DMS153 treated with DMSO at 0.1 percent for 48 hours (cell line): Measurements from ENCODE around the gene ABHD16A.

Experiments used
- DNase-seq: peaks from one replicate; lab custom pipeline; 2025; ENCODE audit not compliant: unreplicated experiment; lab: John Stamatoyannopoulos, UW

The ABHD16A gene

DNA sequence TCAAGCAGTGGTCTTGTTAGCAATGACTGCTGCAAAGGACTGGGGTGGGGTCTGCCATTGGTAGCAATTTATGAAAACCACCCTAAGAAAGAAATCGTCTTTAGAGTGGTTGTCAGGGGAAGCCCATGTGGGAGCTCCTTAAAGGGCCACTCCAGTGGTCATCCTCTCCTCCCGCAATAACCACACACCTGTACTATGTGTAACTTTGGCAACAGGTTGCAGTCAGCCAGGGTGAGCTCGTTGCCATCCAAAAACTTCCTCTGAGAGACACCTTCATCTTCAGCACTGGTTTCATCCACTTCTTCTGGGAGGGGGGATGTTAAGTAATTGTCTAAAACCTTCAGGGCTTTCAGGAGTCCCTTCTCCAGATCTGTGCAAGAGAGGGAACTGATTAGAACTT, 28.9 kb upstream of the ABHD16A start:
- no peak for DNase-seq

GRCh38 chr6:31730631-31731086, 27.5 kb upstream of the ABHD16A start:
- DNase-seq = no peak

DNA sequence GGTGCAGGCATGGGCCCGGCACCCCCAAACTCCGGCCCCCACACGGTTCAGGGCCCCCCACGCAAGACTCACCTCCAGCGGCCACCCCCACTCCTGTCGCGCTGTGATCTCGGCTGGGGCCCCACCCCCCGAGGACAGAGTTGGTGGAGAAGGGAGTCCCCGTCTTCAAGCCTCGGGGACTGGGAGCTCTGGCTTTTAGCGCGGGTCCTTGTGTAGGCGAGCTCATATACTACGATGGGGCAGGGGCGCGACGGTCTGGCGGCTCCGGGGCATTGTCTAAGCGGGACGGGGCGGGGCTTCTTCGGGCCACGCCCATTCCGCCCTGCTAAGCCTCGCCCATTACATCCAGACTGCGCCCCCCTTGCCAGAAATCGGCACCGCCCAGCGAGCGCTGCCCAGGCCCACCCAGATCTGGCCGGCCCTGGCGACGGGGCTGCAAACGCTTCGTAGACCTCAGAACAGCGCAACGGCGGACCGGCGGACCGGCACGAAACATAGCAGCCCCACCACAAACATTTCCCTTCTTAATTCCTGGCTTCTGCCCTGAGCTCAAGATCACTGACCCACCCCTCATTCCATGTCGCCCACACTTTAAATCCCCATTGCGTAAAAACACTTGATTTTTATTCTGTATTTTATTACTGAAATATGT, 27.0 kb upstream of the ABHD16A start:
- peak; percentile 75 for DNase-seq

GRCh38 chr6:31729515-31729978, 26.4 kb upstream of the ABHD16A start:
- DNase-seq = peak; percentile 77

DNA sequence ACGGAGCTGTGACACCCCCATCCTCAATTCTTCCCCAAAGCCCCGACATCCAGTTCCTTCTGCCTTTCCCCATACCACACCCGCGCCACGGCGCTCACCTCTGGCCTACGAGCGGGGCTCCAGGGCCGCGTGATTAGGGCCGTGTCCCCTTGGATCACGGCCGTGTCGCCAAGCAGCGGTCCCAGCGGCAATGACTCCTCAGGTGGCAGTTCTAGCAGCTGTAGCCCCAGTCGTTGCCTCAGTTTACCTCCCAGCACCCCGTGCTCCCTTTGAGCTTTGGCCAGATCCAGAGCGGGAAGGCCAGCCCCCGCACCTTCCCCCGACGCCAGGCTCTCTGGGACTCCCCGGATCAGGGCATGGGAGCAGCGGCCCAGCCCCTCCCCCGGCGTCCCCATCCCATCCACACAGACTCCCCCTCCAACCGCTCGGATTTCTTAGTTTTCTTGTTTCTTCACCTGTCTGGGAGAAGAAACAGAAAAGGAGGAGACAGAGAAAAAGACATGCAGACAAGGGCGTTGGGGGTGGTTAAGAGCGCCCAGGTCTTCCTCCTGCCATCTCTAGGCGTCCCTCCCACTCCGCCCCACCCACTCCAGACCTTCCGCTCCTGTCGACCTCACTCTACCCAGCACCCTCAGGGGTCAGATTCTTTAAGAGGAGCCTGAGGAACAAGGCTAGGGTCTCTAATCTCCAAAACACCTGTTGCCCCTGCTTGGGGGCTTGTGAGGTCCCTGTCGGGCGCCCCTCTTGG, 25.8 kb upstream of the ABHD16A start, which contains the start of gene DDAH2:
TSS of gene DDAH2 (minus strand) at position 533 of the 748 bp plus-strand sequence. CDS start at position 395, 138 bp downstream.
- no peak for DNase-seq

DNA sequence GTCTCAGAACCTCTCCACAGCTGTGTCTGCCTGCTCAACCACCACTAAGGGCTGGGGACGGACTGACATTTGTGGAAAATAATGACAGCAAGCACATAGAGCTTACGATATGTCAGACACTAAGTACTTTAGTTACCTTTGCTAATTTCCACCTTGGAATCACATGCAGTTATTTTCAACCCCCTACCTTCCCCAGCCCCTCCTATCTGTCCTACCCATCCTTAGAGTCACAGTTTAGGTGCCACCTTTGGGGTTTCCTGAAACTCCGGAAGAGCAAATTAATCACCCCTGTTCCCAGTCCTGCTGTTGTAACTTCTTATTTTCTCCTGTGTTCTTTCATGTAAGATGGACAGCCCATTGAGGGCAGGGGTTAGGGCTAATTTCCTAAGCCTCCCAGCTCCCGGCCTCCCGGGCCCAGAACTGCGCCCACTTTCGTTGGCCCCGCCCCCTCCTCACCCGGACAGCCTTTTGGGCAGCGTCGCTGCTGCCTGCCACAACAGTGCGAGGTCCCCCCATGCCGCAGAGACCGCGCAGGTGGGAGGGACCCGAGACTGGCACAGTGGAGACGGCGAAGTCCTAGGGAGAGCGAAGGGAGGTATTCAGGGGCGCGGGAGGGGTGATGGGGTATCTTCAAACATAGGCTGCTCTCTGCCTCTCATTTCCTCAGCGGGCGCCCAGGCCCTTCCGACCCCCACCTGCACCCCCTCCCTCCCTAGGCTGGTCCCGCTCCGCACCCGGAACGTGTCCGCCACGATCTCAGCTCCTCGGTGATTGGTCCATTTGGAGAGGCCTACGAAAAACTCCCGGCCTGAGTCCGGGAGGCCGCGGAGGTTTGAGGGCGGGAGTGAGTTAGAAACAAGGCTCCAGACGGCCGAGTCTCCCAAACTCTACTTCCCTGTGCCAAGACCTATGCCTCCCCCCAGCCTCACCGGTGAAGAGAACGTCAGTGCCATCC, 24.9 kb upstream of the ABHD16A start:
- DNase-seq = no peak

DNA sequence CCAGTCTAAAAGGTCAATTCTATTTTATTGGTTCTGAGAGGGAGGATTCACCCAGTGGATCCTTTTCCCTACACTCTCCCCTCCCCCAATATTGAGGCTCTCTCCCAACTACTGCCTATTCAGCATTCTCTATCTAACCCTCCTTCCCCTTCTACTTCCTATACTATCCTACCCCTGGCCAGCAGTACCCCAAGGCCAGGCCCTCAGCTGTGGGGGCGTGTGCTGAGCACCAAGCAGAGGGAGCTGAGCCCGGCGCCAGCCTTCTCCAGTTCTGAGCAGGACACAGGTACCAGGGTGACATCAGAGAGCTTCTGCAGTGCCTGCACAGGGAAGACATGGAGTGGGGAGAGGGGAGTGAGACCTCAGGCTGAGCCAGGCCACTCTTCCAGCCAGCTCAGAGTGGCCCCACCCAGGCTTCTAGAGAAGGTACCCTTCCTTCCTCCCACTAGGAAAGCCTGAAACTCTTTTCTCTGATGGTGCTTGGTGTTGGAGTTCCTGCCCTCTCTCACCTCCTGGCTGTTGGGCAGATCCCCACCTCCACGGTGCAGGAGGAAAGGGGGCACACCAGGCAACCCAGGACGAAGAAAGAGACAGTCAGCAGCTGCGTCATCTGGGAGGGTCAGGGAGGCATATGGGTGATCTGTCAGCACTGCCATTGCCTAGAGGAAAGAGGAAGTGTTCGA, 24.1 kb upstream of the ABHD16A start:
- no peak for DNase-seq

GRCh38 chr6:31725502-31726350, 22.6 kb upstream of the ABHD16A start:
- no peak for DNase-seq

GRCh38 chr6:31723980-31724691, 21.0 kb upstream of the ABHD16A start:
- DNase-seq = no peak

- DNase-seq = no peak
Measured at GRCh38 chr6:31723245-31723979, 20.3 kb upstream of the ABHD16A start, which contains the start of gene MPIG6B. Gene MPIG6B, plus strand, starts transcription at chr6:31723373. Its CDS starts 11 bp downstream, at chr6:31723384.

DNA sequence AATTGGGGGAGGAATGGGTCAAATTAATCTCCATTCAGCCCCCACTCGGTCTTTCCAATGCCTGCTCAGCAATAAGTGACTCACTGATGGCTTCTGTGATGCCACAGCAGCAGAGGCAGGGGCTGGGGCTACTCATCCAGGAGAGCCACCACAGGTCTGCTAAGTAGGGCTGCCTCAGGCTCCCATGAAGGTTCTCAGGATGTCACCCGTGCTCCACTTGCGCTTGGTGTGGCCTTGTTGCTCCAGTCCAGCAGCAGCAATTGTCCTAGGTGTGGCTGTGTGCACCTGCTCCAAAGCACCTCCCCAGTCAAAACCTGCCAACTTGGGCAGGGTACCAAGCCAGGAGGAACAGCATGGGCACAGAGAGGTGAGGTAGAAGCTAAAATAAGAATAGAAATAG, 19.0 kb upstream of the ABHD16A start:
- DNase-seq = no peak

- DNase-seq = no peak
Measured at GRCh38 chr6:31721351-31722020, 18.4 kb upstream of the ABHD16A start, which contains the start of gene LY6G6C. Gene LY6G6C, minus strand, starts transcription at chr6:31721746. Its CDS starts 67 bp downstream, at chr6:31721679.

DNA sequence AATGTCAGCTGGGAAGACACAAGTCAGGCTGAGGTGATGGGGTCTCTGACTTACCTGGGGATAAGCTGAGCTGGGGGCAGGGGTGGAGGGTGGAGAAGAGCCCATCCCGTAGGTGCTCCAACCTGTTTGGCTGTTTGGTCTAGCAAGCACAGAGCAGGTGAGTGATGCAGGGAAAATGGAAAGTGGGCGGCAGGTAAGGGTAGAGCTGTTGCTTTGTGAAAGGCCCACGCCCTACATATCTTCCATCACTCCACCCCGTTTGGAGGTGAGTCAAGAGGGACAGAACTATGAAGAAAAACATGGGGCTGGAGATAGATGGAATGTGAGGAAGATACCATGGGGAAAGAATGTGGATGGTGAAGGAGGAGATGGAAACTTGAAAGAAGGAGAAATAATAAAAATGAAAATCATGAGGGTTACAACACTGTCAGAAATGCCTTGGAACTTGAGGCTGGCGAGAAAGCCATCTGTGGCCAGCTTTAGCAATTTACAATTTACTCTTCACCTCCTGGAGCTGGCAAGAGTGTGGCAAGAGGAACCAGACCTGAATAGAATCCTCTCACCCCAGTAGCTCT, 17.2 kb upstream of the ABHD16A start:
- DNase-seq = no peak

- DNase-seq = no peak
Measured at GRCh38 chr6:31719001-31719400, 15.9 kb upstream of the ABHD16A start.

- peak; percentile 42 for DNase-seq
Measured at GRCh38 chr6:31718265-31718664, 15.1 kb upstream of the ABHD16A start.

DNA sequence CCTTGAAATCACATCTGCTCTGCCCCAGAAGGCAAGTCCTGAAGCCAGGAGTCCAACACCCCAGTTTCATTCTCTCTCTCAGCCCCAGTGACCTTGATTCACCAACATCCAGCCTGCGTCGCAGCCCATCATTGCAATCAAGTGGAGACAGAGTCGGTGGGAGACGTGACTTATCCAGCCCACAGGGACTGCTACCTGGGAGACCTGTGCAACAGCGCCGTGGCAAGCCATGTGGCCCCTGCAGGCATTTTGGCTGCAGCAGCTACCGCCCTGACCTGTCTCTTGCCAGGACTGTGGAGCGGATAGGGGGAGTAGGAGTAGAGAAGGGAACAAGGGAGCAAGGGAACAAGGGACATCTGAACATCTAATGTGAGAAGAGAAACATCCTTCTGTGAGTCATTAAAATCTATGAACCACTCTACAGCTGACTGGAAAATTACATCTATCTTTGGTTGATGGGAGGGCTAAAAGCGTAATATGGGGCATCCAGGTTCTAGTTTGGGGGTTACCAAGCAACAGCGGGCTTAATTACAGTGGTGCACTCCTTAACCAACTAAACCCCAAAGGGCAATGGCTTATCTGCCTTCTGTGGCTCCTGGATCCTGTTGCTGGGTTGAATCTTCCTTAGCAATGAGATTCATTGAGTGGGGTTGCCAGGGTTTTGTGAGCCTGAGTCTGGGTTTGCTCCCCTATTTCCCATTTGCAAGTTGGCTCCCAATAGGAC, 14.5 kb upstream of the ABHD16A start:
- DNase-seq = no peak
